Epithelial cell of proximal tubule (primary cell): Measurements from ENCODE around the gene SMPD4. TPM values are rescaled to one million over a fixed set of nuclear protein-coding genes. Genes with fewer than 3 reads are reported as not detected.
"Not testable (repeated sequence)": the region's sequence is repeated elsewhere in the genome, so short reads cannot be mapped to it uniquely, and the experiment has no call there.

Experiments
- DNase-seq: peaks from one replicate; pipeline ENCODE4 v3.0.0-alpha.2; 2011; ENCODE audit warnings: low read depth
- H3K4me3 ChIP-seq: 2 replicates; pipeline ENCODE4 v1.5.1; 2011; ENCODE audit warnings: low read depth, mild to moderate bottlenecking, low read length
- total RNA-seq: library from RNA; depleted of rRNA; stranded (reverse); fragments of >200 nt; gene quantifications from 2 replicates; pipeline ENCODE4 v1.2.3, GENCODE V29; 2015
- TF ChIP-seq, protein P1 (sequence below): conservative IDR thresholded peaks from 2 replicates; pipeline ENCODE4 v1.5.1; 2012; ENCODE audit warnings: low read depth, mild to moderate bottlenecking, low read length

SMPD4 gene
- total RNA-seq, 1 donor from 2014 or later: 62.2 TPM

DNA sequence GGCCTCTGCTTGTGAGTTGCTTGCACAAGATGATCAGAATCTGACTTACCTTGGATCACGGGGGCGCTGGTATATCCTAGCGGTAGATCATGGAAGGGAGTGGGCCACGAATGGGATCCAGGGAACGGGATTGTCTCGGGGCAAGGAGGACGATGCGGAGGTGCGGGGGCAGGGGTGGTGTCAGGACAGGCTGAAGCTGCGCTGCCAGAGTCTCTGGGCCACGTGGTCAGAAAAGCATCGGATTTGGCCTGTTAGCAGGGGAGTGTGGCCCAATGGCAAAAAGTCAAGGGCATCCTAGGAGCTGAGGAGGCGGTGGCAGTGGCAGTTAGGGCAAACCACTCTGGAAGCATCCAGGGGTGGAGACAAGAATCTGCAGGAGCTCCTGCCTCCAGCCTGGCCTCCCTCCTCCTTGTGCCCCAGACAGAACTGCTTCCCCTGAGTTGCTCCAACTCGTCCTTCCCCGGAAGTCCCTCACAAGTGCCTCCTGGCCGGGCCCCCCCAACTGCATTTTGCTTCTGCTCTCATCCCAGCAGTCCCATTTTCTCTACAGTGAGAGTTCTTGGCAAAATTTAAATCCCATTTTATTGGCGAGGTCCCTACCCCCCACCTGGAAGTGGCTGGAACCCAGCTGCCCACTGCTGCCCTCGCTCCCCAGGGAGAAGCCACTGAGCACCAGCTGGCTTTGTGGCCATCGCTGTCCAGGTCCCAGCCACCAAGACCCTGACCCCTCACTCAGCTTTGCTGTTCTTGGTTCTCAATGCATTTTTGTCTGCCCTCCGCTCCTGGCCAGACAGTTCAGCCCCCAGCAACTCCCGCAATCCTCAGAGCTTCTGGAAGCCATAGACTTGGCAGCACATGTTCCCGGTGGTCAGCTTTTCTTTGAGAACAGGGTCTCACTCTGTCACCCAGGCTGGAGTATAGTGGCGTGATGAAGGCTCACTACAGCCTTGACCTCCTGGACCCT lies 30.9 kb downstream of the SMPD4 start:
- H3K4me3 ChIP-seq: no peak overlapping the region
- no peak for DNase-seq
- TF ChIP-seq, protein P1, sequence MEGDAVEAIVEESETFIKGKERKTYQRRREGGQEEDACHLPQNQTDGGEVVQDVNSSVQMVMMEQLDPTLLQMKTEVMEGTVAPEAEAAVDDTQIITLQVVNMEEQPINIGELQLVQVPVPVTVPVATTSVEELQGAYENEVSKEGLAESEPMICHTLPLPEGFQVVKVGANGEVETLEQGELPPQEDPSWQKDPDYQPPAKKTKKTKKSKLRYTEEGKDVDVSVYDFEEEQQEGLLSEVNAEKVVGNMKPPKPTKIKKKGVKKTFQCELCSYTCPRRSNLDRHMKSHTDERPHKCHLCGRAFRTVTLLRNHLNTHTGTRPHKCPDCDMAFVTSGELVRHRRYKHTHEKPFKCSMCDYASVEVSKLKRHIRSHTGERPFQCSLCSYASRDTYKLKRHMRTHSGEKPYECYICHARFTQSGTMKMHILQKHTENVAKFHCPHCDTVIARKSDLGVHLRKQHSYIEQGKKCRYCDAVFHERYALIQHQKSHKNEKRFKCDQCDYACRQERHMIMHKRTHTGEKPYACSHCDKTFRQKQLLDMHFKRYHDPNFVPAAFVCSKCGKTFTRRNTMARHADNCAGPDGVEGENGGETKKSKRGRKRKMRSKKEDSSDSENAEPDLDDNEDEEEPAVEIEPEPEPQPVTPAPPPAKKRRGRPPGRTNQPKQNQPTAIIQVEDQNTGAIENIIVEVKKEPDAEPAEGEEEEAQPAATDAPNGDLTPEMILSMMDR: no peak

DNA sequence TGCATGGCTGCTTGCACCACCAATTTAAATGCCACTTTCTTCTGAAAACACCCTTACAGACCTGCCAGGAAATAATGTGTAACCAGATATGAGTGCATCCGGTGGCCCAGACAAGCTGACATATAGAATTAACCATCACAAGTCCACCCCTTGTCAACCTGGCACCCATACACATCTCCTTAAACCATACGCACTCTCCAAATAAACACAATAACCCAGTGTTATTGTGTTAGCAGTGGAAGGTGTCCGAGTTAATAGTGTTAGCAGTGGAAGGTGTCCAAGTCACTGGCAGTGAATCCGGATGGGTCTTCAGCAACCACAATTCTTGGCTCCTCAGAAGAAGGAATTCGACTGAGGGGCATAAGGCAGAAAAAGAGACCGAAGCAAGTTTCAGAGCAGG lies 32.9 kb downstream of the SMPD4 start:
- not testable (repeated sequence) for DNase-seq, H3K4me3 ChIP-seq

DNA sequence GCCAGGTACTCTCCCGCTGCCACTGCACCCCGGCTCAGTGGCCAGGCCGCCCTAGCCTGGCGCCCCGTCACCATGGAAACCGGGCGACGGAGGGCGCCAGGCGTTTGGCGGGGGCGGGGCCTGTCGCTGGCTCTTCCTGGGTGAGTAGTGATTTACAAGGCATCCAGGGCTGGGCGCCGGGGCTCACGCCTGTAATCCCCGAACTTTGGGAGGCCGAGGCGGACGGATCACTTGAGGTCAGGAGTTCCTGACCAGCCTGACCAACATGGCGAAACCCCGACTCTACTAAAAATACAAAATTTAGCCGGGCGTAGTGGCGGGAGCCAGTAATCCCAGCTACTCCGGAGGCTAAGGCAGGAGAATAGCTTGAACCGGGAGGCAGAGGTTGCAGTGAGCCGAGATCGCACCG lies 36.4 kb downstream of the SMPD4 start, which contains the start of gene CCDC74B:
CCDC74B (minus strand) TSS at position 107 of the 409 bp plus-strand sequence. CDS start 116 bp downstream, outside the sequence.
- not testable (repeated sequence) for DNase-seq
- H3K4me3 ChIP-seq: peak within 1 kb of the TSS; percentile 46

DNA sequence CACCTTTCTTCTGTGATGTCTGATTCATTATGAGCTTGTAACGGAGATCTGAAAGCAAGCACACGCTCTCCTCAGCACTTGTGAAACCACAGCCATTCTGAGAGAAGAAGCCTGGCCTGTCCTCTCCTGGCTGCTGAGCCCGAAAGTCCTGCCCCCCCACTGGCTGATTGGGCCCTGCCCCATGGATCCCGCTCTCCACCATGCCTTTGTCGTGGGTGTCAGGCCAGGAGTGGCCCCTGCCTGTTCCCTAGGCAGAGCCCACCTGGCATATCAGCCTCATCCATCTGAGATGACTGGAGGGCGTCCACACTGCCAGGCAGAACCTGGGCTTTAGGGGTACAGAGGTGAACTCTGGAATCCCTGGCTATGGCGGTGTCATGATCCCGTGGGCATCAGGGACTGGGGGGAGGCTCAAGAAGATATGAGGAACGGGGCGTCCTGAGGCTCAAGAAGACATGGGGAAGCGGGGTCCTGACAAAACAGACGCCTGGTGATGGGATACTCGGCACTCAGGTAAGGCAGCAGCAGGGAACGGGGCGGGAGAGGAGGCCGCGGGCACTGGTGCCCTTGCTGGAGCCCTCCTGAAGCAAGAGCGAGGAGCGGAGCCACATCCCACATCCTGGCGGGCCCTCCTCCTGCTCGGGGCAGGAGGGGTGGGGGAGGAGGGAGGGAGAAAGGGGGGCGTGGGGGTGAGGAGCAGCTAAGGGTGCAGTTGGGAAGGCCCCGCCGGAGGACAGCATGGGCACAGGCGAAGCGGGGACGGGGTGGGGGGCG lies 37.9 kb downstream of the SMPD4 start:
- not testable (repeated sequence) for DNase-seq, H3K4me3 ChIP-seq

DNA sequence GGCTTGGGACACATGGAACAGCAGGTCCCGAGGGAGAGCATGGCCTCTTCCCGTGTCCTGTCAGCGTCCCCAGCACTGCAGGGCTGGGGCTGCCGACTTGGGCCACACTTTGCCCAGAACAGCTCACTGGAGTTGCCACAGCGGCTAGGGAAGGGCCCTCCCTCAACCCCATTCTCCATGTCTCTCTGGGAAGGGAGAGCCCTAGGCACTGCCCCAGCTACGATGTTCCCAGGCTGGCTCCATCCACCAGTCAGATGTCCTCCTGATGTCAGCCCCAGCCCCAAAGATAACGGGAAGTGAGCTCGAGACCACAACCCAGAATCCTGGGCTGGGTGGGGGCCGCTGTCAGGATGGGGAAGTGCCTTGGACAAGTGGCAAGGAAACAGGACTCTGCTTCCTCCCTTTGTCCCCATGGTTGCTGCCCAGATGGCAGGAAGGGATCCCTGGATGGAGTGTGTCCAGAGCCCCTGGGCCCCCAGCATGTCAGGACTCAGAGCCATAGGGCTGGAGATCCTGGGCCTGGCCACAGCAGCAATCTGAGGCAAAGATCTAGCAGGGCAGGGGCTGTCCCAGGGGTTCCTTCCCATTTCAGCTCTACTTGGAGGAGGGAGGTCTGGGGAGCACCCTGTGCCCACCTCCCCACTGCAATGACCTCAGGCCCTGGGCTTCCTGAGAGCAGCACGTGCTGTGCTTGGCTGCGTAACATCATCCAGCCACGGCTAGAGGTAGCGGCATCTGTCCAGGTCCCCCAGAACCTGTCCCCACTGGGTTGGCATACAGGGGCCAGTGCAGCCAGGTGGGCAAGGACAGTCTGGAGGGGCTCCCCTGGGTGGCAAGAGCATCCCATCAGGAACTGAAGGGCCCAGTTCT lies 38.8 kb downstream of the SMPD4 start:
- not testable (repeated sequence) for DNase-seq, H3K4me3 ChIP-seq

DNA sequence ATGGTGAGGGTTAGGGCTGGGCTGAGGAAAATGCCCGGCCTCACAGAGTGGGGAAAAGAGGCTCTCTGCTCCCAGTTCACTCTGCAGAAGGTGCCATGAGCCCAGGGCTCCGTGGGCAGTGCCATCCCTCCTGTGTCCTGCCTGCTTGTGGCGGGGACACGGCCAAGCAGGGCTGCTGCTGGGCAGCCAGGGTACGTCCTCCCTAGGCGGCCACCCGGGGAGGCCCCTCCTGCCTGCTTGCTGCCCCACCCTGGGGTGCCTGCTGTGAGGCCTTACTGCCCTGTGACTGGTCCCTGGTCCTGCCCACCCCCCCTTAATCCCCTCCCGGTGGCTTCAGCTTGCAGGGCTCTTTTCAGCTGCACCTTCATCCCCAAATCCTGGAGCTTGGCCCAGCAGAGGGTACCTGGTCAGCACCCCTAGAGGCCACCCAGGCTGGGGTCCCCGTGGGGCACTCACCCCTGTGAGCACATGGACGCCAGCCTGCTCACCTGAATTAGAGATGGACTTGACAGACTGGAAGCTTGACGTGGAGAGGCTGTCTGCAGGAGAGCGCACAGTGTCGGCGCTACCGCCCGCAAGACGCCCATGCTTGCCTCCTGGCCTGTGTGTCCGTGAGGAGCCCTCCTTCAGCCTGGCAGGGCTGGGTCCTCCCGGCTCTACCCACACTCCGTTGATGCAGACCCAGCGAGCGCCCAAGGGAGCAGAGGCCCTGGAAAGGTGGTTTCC lies 39.6 kb downstream of the SMPD4 start:
- not testable (repeated sequence) for H3K4me3 ChIP-seq, DNase-seq

DNA sequence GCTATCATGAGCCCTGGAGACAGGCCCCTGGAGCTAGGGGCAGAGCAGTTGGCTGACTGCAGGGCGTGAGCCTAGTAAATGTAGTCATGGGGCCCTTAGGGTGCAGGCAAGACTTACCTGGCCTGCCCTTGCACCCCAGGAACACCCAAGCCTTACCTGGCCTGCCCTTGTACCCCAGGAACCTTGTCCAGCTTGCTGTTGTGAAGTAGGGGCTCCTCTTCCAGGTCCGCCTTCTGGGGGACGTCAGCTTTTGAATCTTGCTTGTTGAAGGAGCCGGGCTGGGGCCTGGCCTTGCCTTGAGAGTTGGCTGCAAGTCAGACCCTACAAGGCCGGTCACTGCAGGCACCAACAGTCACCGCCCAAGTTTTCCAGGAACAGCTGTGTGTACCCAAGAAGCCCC lies 40.4 kb downstream of the SMPD4 start:
- not testable (repeated sequence) for DNase-seq, H3K4me3 ChIP-seq

DNA sequence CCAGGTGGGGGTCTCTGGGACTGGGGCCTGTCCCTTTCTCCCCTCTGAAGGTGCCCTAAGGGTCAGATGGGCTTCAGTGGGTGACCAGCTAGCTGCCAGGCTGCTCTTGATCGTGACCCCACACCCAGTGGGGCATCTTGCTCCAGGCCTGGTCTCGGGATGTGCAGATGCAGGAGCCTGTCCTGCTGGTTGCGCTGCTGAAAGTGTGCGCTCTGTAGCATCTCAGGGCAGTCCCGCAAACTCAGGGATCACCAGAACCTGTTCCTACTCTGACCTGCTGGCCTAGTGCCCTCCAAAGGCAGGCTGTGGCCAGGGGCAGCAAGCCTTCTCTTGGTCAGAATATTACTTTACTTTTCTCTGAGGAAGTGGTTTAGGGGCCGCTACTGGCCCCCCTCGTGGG lies 40.9 kb downstream of the SMPD4 start:
- DNase-seq, H3K4me3 ChIP-seq: not testable (repeated sequence)

DNA sequence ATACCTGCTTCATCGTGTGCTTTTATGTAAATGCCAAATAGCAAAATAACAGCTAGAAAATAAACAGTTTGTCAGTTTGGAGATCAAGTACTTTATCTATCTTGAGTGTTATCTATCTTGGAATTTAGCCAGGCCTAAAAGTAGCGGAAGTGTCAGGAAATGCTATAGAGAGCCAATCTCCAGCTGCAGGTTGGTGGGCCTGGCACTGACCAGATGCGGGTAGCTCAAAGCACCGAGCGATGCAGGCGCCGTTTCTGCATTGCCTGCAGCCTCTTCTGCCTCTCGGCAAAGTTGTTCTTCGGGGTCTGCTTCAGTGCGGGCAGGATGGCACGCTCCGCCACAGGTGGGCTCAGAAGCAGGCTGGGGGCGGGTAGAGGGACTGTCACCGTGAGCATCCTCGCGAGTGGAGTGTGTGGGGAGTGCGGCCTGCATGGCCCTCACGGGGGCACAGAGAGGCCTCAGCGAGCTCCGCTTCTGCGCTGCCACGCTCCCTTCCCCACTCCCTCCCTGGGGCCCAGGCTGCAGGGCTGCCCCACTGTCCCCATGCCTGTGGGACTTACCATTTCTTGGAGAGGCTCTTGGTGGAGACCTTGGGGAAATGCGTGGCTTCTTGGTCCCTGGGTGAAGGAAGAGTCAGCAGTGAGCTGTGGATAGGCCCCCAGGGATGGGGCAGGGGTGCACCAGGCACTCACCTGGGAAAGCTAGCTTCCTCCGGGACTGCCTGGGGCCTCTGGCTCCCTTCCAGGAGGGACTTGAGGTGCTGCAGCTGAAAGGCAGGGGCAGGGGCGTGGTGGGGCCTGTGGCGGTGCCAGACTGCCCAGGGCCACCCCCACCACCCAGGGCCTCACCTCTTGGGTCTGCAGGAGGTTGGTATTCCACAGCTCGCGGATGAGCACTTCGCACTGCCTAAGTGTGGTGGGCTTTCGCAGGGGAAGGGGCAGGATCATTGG lies 41.8 kb downstream of the SMPD4 start:
- H3K4me3 ChIP-seq: not testable (repeated sequence)

DNA sequence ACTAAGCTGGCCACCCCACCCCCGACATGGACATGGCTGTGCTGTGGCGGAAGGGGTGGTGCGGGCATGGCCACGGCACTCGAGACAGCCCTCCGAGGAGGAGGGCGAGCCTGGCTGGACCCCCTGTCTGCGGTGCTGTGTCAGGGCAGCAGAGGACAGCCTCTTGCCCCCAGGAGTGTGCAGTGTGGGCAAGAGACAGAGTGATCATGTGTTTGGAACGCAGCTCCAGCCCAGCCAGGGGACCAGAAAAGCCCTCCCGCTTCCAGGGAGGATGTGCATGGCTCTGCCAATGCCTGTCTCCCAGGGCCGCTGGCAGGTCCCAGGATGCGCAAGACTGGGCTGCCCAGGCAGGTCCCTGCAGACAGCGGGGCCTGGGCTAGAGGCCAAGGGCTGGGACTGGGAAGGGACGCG lies 42.6 kb downstream of the SMPD4 start:
- DNase-seq: not testable (repeated sequence)

More for the DNA sequence above, 41.8 kb downstream of the SMPD4 start:
- not testable (repeated sequence) for DNase-seq

DNA sequence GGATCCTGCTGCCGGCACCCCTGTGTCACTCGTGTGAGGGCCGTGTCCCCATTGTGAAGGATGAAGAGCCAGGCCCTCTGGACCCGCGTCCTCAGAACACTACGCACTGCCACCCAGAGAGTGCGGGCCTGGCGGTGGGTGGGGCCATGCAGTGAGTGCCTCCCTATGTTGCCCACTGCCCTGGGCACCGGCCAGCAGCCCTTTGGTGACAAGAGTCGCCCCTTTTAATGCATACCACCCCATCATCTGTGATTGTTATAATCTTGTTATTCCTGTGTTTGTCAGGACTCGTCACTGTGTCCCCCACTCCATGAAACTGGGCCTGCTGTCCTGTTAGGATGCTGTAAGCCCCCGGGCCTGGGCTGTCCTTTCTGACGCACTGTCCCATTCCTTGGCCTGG lies 43.1 kb downstream of the SMPD4 start:
- not testable (repeated sequence) for H3K4me3 ChIP-seq, DNase-seq

More for the DNA sequence above, 42.6 kb downstream of the SMPD4 start:
- not testable (repeated sequence) for H3K4me3 ChIP-seq

DNA sequence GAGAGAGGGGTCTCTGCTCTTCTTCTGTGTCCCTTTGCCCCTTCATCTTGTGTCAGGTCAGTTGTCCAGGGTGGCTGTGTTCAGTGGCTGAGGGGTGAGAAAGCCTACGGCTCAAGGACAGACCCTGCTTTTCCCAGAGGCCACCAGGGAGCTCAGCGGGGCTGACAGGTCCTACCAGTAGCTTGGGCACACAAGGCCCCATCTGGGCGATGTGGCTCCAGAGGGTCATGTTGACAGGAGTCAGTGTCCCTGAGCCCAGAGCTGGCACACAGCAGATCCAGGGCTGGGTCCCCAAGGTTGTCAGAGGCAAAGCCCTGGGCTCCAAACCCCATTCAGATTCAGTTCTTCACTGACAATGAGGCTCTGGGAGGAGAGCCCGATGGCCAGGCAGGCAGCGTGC lies 44.3 kb downstream of the SMPD4 start:
- DNase-seq: not testable (repeated sequence)

DNA sequence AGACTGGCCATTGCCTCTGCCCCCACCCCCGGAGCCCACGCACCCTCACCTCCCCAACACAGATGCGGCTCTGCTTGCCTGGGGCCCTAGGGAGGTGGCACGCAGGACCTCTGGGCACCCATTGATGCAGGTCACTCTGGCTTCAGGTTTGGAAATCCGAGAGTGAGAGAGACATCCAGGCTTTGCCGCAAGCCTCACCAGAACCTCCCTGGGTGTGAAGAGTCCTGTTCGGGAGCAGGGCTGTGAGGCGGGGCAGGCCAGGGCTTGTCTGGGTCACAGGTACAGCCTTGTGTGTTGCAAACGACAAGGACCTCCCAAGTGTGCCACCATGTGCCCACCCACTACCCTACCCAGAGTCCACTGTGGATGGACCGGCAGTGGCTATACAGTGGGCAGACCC lies 44.9 kb downstream of the SMPD4 start:
- H3K4me3 ChIP-seq: not testable (repeated sequence)

More for the DNA sequence above, 44.3 kb downstream of the SMPD4 start:
- not testable (repeated sequence) for H3K4me3 ChIP-seq

More for the DNA sequence above, 44.9 kb downstream of the SMPD4 start:
- not testable (repeated sequence) for DNase-seq
